Uterus (tissue), 2 donors: ENCODE data around the gene ACBD6.

Source experiments
- CTCF ChIP-seq, 4 experiments: fragments of 200-600 bp in 2 of 4; fragments of 450-650 bp in 2 of 4; sonication (generic) in 2 of 4; IDR thresholded peaks; one replicate each; pipeline ENCODE4 v1.5.1; 2016 to 2019; ENCODE audit warnings: antibody characterized with exemption in 4 of 4, mild to moderate bottlenecking in 2 of 4, moderate library complexity in 1 of 4
- POLR2A ChIP-seq, 2 donors: fragments of 450-650 bp; IDR thresholded peaks; one replicate each; pipeline ENCODE4 v1.6.1; 2016; ENCODE audit warnings: antibody characterized with exemption in 2 of 2, mild to moderate bottlenecking in 1 of 2, moderate library complexity in 1 of 2

GRCh38 chr1:180268556-180269075 is 233.8 kb downstream of the ACBD6 start:
- TF ChIP-seq CTCF (IDR thresholded peaks at IDR 0.05) (no peak), POLR2A (IDR thresholded peaks at IDR 0.05) (no peak)
